ENCODE results near the gene TBC1D22A. TPM values are rescaled to one million over a fixed set of nuclear protein-coding genes. Genes with fewer than 3 reads are reported as not detected.

Gene TBC1D22A
- total RNA-seq, 1 experiment from 2014 or later = 14.3 TPM

DNA sequence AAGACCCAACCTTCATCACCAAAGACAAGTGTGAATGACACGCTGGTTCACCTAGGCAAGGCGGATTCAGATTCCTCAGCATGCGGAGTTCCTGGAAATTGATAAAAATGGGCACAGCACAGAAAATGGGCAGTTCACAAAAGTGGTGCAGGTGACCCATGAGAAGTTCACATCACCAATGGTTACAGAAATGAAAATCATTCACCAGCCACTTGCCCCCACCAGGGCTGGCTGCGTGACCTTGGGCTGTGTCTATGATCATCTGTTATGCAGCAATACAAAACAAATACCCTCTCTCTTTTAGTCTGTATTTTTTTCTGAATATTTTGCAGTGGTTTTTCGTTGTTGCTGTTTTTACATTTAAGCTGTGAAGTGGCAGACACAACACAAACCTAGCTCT is 415.9 kb downstream of the TBC1D22A start:
- Histone ChIP-seq H2AFZ (ENCODE audit: low read length) (no peak overlapping the region), H3K4me2 (ENCODE audit: low read length) (no peak overlapping the region), H3K27me3 (ENCODE audit: low read length) (no peaks in the 10 kb centered on the region), H3K9me3 (ENCODE audit: low read length) (no peaks in the 10 kb centered on the region), H3K79me2 (ENCODE audit: low read length) (no peaks in the 10 kb centered on the region), H3F3A (ENCODE audit: low read length, unreplicated experiment) (no peaks in the 10 kb centered on the region), H3K9ac (ENCODE audit: low read length) (no peak overlapping the region), H3K9me2 (replicated peaks; ENCODE audit: low read length) (no peaks in the 10 kb centered on the region), H3K4me1 (ENCODE audit: insufficient read depth, low read length) (no peaks in the 10 kb centered on the region), H4K20me1 (ENCODE audit: low read length) (no peaks in the 10 kb centered on the region), H3K36me3 (ENCODE audit: low read depth, low read length) (no peaks in the 10 kb centered on the region), H3K27ac (ENCODE audit: low read length) (no peak overlapping the region), H3K4me3 (ENCODE audit: low read length) (no peak overlapping the region)
- CTCF ChIA-PET = no interaction called here
- POLR2A ChIA-PET (ENCODE audit: unreplicated experiment) = no interaction called here
- ATAC-seq (no peak), DNase-seq (no peak)
- intact Hi-C loops (cut with micrococcal nuclease) = no loop called here
- BruUV-seq (replicated peaks) = no TSS peak
- TF ChIP-seq EZH2phosphoT487 (IDR thresholded peaks at IDR 0.05; ENCODE audit: borderline replicate concordance, low read length) (no peak), EZH2 (IDR thresholded peaks at IDR 0.05; ENCODE audit: low read length, unreplicated experiment) (no peak)
- TF ChIP-seq, protein P1, sequence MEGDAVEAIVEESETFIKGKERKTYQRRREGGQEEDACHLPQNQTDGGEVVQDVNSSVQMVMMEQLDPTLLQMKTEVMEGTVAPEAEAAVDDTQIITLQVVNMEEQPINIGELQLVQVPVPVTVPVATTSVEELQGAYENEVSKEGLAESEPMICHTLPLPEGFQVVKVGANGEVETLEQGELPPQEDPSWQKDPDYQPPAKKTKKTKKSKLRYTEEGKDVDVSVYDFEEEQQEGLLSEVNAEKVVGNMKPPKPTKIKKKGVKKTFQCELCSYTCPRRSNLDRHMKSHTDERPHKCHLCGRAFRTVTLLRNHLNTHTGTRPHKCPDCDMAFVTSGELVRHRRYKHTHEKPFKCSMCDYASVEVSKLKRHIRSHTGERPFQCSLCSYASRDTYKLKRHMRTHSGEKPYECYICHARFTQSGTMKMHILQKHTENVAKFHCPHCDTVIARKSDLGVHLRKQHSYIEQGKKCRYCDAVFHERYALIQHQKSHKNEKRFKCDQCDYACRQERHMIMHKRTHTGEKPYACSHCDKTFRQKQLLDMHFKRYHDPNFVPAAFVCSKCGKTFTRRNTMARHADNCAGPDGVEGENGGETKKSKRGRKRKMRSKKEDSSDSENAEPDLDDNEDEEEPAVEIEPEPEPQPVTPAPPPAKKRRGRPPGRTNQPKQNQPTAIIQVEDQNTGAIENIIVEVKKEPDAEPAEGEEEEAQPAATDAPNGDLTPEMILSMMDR (conservative IDR thresholded peaks at IDR 0.05; ENCODE audit: low read depth, low read length) = no peak

DNA sequence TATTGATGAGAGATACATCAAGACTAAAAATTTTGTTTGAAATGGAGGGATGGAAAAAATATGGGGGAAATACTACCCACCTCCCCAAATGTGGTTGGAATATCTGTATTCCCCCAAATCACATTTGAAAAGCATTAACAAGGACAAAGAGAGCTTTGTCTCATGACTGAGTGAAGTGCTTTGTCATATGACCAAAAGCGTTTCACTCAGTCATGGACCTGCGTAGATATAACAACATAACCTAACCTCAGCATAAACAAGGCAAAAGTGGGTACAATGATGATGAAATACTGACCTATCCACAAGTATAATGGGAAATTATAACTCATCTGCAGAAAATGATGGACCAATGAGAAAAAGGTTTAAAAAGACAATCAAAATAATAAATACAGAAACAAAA is 418.3 kb downstream of the TBC1D22A start:
- intact Hi-C loops (cut with micrococcal nuclease) = no loop called here
- TF ChIP-seq, protein P1 (conservative IDR thresholded peaks at IDR 0.05; ENCODE audit: low read depth, low read length) = no peak
- TF ChIP-seq EZH2 (IDR thresholded peaks at IDR 0.05; ENCODE audit: low read length, unreplicated experiment) = no peak
- no peak for TF ChIP-seq EZH2phosphoT487 (IDR thresholded peaks at IDR 0.05; ENCODE audit: borderline replicate concordance, low read length)
- no peaks in the 10 kb centered on the region for H3K79me2 ChIP-seq (ENCODE audit: low read length)
- no peak overlapping the region for H3K9ac ChIP-seq (ENCODE audit: low read length)
- DNase-seq (no peak), ATAC-seq (no peak)
- no peak overlapping the region for H3K4me3 ChIP-seq (ENCODE audit: low read length)
- ChIA-PET CTCF (no interaction called here), POLR2A (ENCODE audit: unreplicated experiment) (no interaction called here)
- no peaks in the 10 kb centered on the region for H3F3A ChIP-seq (ENCODE audit: low read length, unreplicated experiment)
- no peaks in the 10 kb centered on the region for H4K20me1 ChIP-seq (ENCODE audit: low read length)
- H3K27me3 ChIP-seq (ENCODE audit: low read length) = no peaks in the 10 kb centered on the region
- no TSS peak for BruUV-seq (replicated peaks)
- H2AFZ ChIP-seq (ENCODE audit: low read length) = no peak overlapping the region
- H3K9me3 ChIP-seq (ENCODE audit: low read length) = no peaks in the 10 kb centered on the region
- no peak overlapping the region for H3K4me2 ChIP-seq (ENCODE audit: low read length)
- H3K36me3 ChIP-seq (ENCODE audit: low read depth, low read length) = no peaks in the 10 kb centered on the region
- H3K4me1 ChIP-seq (ENCODE audit: insufficient read depth, low read length) = no peaks in the 10 kb centered on the region
- H3K27ac ChIP-seq (ENCODE audit: low read length) = no peak overlapping the region
- H3K9me2 ChIP-seq (replicated peaks; ENCODE audit: low read length) = no peaks in the 10 kb centered on the region

DNA sequence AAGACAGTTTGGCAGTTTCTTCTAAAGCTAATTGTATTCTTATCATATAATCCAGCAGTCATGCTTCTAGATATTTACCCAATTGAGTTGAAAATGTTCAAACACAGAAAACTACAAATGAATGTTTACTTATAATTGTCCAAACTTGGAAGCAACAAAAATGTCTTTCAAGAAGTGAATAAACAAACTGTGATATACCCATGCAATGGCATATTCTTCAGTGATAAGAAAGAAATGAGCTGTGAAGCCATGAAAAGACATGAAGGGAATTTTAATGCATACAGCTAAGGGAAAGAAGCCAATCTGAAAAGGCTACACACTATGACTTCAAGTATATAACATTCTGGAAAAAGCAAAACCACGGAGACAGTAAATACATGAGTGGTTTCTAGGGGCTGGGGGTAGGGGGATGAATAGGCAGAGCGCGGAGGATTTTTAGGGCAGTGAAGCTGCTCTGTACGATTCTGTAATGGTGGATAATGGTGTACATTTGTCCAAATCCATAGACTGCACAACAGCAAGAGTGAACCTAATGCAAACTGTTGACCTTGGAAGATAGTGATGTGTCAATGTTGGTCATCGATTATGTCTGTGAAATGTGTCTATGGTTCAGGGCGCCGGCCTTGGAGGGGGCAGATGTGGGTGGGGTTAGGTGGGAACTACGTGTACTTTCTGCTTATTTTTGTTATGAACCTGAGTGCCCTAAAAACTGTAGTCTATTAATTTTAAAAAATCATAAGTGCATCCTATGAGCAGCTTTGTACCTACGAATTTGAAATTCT is 424.9 kb downstream of the TBC1D22A start:
- CTCF ChIA-PET = interaction anchor here (0.6 kb wide), 1 partner anchor 60 kb away, joined by 5 read pairs; no protein-coding TSS in a partner anchor
- Histone ChIP-seq H3K36me3 (ENCODE audit: low read depth, low read length) (no peaks in the 10 kb centered on the region), H3K9me2 (replicated peaks; ENCODE audit: low read length) (no peaks in the 10 kb centered on the region), H3K9ac (ENCODE audit: low read length) (no peak overlapping the region), H3K4me3 (ENCODE audit: low read length) (no peak overlapping the region), H3K4me1 (ENCODE audit: insufficient read depth, low read length) (no peaks in the 10 kb centered on the region), H3K27ac (ENCODE audit: low read length) (no peak overlapping the region), H3K79me2 (ENCODE audit: low read length) (no peaks in the 10 kb centered on the region), H3K9me3 (ENCODE audit: low read length) (no peaks in the 10 kb centered on the region), H3K4me2 (ENCODE audit: low read length) (no peak overlapping the region), H3K27me3 (ENCODE audit: low read length) (no peaks in the 10 kb centered on the region), H3F3A (ENCODE audit: low read length, unreplicated experiment) (no peaks in the 10 kb centered on the region), H4K20me1 (ENCODE audit: low read length) (no peaks in the 10 kb centered on the region), H2AFZ (ENCODE audit: low read length) (no peak overlapping the region)
- POLR2A ChIA-PET (ENCODE audit: unreplicated experiment) = no interaction called here
- ATAC-seq = no peak
- no TSS peak for BruUV-seq (replicated peaks)
- DNase-seq = no peak
- TF ChIP-seq, protein P1 (conservative IDR thresholded peaks at IDR 0.05; ENCODE audit: low read depth, low read length) = no peak
- TF ChIP-seq EZH2 (IDR thresholded peaks at IDR 0.05; ENCODE audit: low read length, unreplicated experiment) (no peak), EZH2phosphoT487 (IDR thresholded peaks at IDR 0.05; ENCODE audit: borderline replicate concordance, low read length) (no peak)
- intact Hi-C loops (cut with micrococcal nuclease) = no loop called here

Measured in PC-3 (cell line).